Measurements from ENCODE around the gene SLC10A7. TPM values are rescaled to one million over a fixed set of nuclear protein-coding genes. Genes with fewer than 3 reads are reported as not detected.

Gene SLC10A7
- total and polyA plus RNA-seq, 12 donors, result 1.7 to 27.5 (median 13.0) TPM

DNA sequence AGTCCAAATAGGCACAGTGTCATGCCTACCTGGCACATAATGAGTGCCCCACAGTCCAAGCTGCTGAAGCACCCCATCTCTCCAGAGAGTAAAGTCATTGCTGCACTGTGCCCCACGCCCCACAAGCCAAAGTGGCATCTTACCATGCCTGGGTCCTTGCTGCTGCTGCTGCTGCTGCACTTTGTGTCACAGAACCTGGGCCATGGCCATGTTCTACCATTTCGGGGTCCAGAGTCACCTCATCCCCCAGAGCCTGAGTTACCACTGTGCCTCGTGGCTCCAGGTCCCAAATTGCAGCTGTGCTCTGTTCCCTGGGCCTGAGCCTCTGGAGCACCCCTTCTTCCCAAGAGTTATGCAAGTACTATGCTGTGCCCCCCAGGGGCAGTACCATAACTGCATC lies 40.5 kb downstream of the SLC10A7 start:
- intact Hi-C loops (cut with DNase I), result no loop called here
- H3K4me1 ChIP-seq (replicated peaks in 1 of 2), result no peaks in the 10 kb centered on the region
- 96 to 100% (median 99%) methylated on average over 1 to 3 of the region's 3 CpGs for whole genome bisulfite sequencing, 4 donors
- no peaks in the 10 kb centered on the region for H3K36me3 ChIP-seq (replicated peaks in 1 of 2)
- no peak overlapping the region for H3K4me3 ChIP-seq
- peaks cover 0 to 17% (median 14%) of the 10 kb centered on the region in 3 donors for H3K9me3 ChIP-seq (replicated peaks in 1 of 3)
- H3K27me3 ChIP-seq, result no peaks in the 10 kb centered on the region
- no peak for DNase-seq
- no peak overlapping the region for H3K27ac ChIP-seq
- TF ChIP-seq, protein P1, sequence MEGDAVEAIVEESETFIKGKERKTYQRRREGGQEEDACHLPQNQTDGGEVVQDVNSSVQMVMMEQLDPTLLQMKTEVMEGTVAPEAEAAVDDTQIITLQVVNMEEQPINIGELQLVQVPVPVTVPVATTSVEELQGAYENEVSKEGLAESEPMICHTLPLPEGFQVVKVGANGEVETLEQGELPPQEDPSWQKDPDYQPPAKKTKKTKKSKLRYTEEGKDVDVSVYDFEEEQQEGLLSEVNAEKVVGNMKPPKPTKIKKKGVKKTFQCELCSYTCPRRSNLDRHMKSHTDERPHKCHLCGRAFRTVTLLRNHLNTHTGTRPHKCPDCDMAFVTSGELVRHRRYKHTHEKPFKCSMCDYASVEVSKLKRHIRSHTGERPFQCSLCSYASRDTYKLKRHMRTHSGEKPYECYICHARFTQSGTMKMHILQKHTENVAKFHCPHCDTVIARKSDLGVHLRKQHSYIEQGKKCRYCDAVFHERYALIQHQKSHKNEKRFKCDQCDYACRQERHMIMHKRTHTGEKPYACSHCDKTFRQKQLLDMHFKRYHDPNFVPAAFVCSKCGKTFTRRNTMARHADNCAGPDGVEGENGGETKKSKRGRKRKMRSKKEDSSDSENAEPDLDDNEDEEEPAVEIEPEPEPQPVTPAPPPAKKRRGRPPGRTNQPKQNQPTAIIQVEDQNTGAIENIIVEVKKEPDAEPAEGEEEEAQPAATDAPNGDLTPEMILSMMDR (IDR thresholded peaks at IDR 0.05), result no peak
- TF ChIP-seq POLR2A (IDR thresholded peaks at IDR 0.05), result no peak

DNA sequence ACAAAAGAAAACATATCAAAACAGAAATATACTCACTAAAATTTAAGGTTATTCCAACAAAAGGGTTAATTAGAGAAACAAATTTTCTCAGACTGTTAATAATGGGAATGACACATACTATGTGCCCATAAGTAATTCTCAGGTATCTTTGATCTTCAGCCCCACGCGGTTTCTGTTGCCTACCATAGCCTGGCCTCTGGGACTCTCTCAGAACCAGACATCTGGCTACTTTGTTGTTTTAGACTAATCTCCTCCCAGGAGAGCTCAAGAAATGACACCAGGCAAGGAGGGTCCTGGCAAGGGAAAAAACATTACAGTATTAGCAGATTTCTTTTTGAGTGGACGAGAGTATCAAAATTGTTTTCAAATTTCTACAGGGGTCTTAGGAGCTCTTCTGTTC lies 43.7 kb downstream of the SLC10A7 start:
- intact Hi-C loops (cut with DNase I), result no loop called here
- TF ChIP-seq, protein P1 (IDR thresholded peaks at IDR 0.05), result no peak
- no peak for TF ChIP-seq POLR2A (IDR thresholded peaks at IDR 0.05)
- no peaks in the 10 kb centered on the region for H3K27me3 ChIP-seq
- no peak for DNase-seq
- no peaks in the 10 kb centered on the region for H3K4me1 ChIP-seq (replicated peaks in 1 of 2)
- H3K9me3 ChIP-seq (replicated peaks in 1 of 3), result peaks cover 0 to 10% (median 7%) of the 10 kb centered on the region in 3 donors
- H3K27ac ChIP-seq, result no peak overlapping the region
- WGBS, 4 donors, result 54 to 76% (median 68%) methylated on average over 3 of the region's 3 CpGs
- H3K4me3 ChIP-seq, result no peak overlapping the region
- no peaks in the 10 kb centered on the region for H3K36me3 ChIP-seq (replicated peaks in 1 of 2)

DNA sequence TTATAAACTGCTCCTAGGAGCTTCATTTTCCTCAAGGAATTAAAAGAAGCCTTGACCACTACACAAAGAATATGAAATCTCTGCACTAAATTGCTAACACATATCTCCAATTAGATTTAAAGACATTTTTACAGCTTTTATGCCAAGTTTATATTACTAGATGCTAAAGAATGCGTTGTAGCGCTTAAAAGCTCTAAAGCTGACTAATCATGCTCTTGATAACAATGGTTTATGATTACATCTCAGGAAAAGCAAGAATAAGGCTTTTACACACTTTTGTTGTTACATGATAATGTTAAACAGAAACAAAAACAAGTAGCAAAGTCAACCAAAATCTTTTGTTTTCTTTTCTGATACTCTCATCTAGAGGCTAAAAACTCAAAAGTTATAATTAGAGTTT lies 44.7 kb downstream of the SLC10A7 start:
- Histone ChIP-seq H3K27ac (no peak overlapping the region), H3K36me3 (replicated peaks in 1 of 2) (no peaks in the 10 kb centered on the region), H3K9me3 (replicated peaks in 1 of 3) (peaks cover 0 to under 1% (median 0%) of the 10 kb centered on the region in 3 donors), H3K27me3 (no peaks in the 10 kb centered on the region), H3K4me3 (no peak overlapping the region), H3K4me1 (replicated peaks in 1 of 2) (no peaks in the 10 kb centered on the region)
- intact Hi-C loops (cut with DNase I), result no loop called here
- TF ChIP-seq, protein P1 (IDR thresholded peaks at IDR 0.05), result no peak
- TF ChIP-seq POLR2A (IDR thresholded peaks at IDR 0.05), result no peak
- no peak for DNase-seq
- 75 to 83% (median 80%) methylated on average over 2 of the region's 2 CpGs for WGBS, 4 donors

DNA sequence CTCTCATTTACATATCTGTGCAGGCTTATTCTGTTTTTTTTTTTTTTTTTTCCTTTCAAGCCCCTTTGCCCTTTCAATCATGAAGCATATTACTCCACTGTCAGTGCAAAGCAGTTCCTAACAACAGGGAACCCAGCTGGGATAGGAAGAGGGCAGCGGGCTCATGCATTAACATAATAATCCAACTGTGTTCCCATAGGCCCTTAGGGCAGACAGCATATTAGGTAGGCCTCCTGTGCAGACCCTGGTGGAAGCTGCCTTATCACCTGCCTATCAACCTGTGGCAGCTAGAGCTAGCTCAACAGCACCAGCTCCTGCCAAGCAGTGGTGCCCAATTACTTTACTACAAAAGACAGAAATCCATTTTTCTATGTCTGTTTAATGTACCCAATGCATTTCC lies 49.3 kb downstream of the SLC10A7 start:
- intact Hi-C loops (cut with DNase I), result no loop called here
- WGBS, 4 donors, result 88 to 100% (median 95%) methylated on average over 1 of the region's 1 CpG
- H3K9me3 ChIP-seq (replicated peaks in 1 of 3), result no peaks in the 10 kb centered on the region
- H3K27ac ChIP-seq, result no peak overlapping the region
- H3K27me3 ChIP-seq, result no peaks in the 10 kb centered on the region
- TF ChIP-seq, protein P1 (IDR thresholded peaks at IDR 0.05), result no peak
- no peak for TF ChIP-seq POLR2A (IDR thresholded peaks at IDR 0.05)
- no peaks in the 10 kb centered on the region for H3K4me1 ChIP-seq (replicated peaks in 1 of 2)
- no peak for DNase-seq
- H3K36me3 ChIP-seq (replicated peaks in 1 of 2), result no peaks in the 10 kb centered on the region
- H3K4me3 ChIP-seq, result no peak overlapping the region

All from adrenal gland (tissue), 12 donors.